HEK293T (cell line): ENCODE results near the gene FBP1.
A peak's percentile ranks its signal among the peaks of the same experiment; 100 is the strongest.

ENCODE experiments used
- CTCF ChIA-PET: fragments of 350-600 bp; formaldehyde crosslinking; extraction: SDS; loops from one replicate; lab custom pipeline; 2021; ENCODE audit warnings: antibody characterized with exemption, inconsistent platforms; lab: Yijun Ruan, JAX
- POLR2A ChIA-PET: fragments of 350-600 bp; formaldehyde crosslinking; extraction: SDS; loops from one replicate; lab custom pipeline; 2020; ENCODE audit warnings: antibody characterized with exemption, inconsistent platforms; lab: Yijun Ruan, JAX
- DNase-seq: peaks from one replicate; pipeline ENCODE4 v3.0.0; 2012; ENCODE audit warnings: mixed read lengths; ENCODE audit errors: extremely low spot score
- ARNT ChIP-seq: fragments of 450-650 bp; IDR thresholded peaks from 2 replicates; pipeline ENCODE4 v1.6.1; 2017; ENCODE audit warnings: mild to moderate bottlenecking
- BHLHE40 ChIP-seq: fragments of 450-650 bp; IDR thresholded peaks from 2 replicates; pipeline ENCODE4 v1.6.1; 2016; ENCODE audit warnings: mild to moderate bottlenecking, moderate library complexity, borderline replicate concordance
- CTBP1 ChIP-seq: fragments of 450-650 bp; IDR thresholded peaks from 2 replicates; pipeline ENCODE4 v1.6.1; 2016; ENCODE audit warnings: borderline replicate concordance
- ELF4 ChIP-seq: fragments of 450-650 bp; IDR thresholded peaks from 2 replicates; pipeline ENCODE4 v1.6.1; 2017; ENCODE audit warnings: antibody characterized with exemption
- FOXA1 ChIP-seq: fragments of 450-650 bp; IDR thresholded peaks from 2 replicates; pipeline ENCODE4 v1.6.1; 2016; ENCODE audit warnings: mild to moderate bottlenecking
- FOXK2 ChIP-seq: fragments of 450-650 bp; IDR thresholded peaks from 2 replicates; pipeline ENCODE4 v1.6.1; 2016; ENCODE audit warnings: mild to moderate bottlenecking
- FOXM1 ChIP-seq: fragments of 450-650 bp; IDR thresholded peaks from 2 replicates; pipeline ENCODE4 v1.6.1; 2017; ENCODE audit warnings: mild to moderate bottlenecking, borderline replicate concordance
- HDGF ChIP-seq: fragments of 450-650 bp; IDR thresholded peaks from 2 replicates; pipeline ENCODE4 v1.6.1; 2017; ENCODE audit warnings: antibody characterized with exemption, borderline replicate concordance
- L3MBTL2 ChIP-seq: fragments of 450-650 bp; conservative IDR thresholded peaks from 2 replicates; pipeline ENCODE4 v1.6.1; 2016; ENCODE audit warnings: mild to moderate bottlenecking
- LEF1 ChIP-seq: fragments of 450-650 bp; IDR thresholded peaks from 2 replicates; pipeline ENCODE4 v1.6.1; 2017; ENCODE audit warnings: mild to moderate bottlenecking, borderline replicate concordance
- NFRKB ChIP-seq: fragments of 450-650 bp; IDR thresholded peaks from 2 replicates; pipeline ENCODE4 v1.6.1; 2016; ENCODE audit warnings: mild to moderate bottlenecking, moderate library complexity
- SP1 ChIP-seq: fragments of 450-650 bp; IDR thresholded peaks from 2 replicates; pipeline ENCODE4 v1.6.1; 2017
- SUZ12 ChIP-seq: fragments of 450-650 bp; IDR thresholded peaks from 2 replicates; pipeline ENCODE4 v1.6.1; 2016; ENCODE audit warnings: mild to moderate bottlenecking
- TARDBP ChIP-seq: fragments of 450-650 bp; IDR thresholded peaks from 2 replicates; pipeline ENCODE4 v1.6.1; 2016
- ZNF384 ChIP-seq: fragments of 450-650 bp; IDR thresholded peaks from 2 replicates; pipeline ENCODE4 v1.6.1; 2016
- TF ChIP-seq, protein P1 (sequence below): fragments of 450-650 bp; IDR thresholded peaks from 2 replicates; pipeline ENCODE4 v1.6.1; 2016

FBP1 gene

DNA sequence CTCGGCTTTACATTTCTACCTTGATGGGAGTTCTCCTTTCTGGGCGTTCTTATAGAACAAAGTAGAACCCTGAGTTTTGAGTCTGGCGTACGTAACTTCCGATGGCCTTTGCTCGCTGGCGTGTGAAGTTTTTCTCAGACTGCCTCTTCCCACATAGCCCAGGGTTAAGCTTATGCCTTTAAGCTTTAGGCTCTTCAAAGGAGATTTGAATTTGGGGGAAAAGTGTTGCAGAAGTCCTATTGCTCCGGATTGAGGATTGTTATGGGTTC, 32.0 kb downstream of the FBP1 start:
- TF ChIP-seq BHLHE40: no peak
- TF ChIP-seq, protein P1, sequence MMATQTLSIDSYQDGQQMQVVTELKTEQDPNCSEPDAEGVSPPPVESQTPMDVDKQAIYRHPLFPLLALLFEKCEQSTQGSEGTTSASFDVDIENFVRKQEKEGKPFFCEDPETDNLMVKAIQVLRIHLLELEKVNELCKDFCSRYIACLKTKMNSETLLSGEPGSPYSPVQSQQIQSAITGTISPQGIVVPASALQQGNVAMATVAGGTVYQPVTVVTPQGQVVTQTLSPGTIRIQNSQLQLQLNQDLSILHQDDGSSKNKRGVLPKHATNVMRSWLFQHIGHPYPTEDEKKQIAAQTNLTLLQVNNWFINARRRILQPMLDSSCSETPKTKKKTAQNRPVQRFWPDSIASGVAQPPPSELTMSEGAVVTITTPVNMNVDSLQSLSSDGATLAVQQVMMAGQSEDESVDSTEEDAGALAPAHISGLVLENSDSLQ: no peak
- no peak for TF ChIP-seq FOXM1
- POLR2A ChIA-PET: no interaction called here
- DNase-seq: no peak
- CTCF ChIA-PET: no interaction called here

DNA sequence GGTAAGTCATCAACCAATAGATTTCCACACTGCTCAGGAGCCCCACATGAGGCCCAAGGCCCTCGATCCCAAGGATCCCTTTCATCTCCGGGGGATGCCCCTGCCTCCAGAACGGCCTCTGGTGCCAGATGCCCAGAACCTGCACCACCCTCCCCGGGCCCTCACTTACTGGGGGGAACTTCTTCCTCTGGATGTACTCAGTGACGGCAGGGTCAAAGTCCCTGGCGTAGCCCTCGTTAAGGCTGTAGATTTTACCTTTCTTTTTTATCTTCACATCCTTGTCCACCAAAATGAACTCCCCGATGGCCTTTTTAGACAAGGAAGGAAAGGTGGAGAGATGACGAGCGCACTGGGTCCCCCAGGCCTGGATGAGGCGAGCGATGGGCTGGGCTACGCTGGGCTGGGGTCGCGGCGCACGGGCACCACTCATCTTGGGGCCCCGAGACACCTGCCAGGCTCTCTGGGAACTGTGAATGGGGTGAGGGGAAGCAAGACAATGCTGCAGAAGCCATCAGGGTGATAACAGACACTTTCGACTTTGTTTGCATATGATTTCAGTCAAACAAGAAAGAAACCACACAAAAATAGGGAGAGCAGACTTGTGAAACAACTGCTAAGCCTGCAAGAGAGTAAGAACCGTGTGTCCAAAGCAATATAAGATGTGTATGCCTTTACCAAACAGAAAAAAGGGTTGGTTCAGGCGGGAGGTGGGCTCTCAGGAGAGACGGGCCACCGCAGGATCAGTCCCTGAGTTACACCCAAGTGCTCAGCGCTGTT, 32.5 kb downstream of the FBP1 start:
- DNase-seq: no peak
- no peak for TF ChIP-seq SUZ12
- no peak for TF ChIP-seq FOXA1
- no peak for TF ChIP-seq ARNT
- no peak for TF ChIP-seq ZNF384
- no peak for TF ChIP-seq HDGF
- ChIA-PET CTCF (no interaction called here), POLR2A (no interaction called here)

DNA sequence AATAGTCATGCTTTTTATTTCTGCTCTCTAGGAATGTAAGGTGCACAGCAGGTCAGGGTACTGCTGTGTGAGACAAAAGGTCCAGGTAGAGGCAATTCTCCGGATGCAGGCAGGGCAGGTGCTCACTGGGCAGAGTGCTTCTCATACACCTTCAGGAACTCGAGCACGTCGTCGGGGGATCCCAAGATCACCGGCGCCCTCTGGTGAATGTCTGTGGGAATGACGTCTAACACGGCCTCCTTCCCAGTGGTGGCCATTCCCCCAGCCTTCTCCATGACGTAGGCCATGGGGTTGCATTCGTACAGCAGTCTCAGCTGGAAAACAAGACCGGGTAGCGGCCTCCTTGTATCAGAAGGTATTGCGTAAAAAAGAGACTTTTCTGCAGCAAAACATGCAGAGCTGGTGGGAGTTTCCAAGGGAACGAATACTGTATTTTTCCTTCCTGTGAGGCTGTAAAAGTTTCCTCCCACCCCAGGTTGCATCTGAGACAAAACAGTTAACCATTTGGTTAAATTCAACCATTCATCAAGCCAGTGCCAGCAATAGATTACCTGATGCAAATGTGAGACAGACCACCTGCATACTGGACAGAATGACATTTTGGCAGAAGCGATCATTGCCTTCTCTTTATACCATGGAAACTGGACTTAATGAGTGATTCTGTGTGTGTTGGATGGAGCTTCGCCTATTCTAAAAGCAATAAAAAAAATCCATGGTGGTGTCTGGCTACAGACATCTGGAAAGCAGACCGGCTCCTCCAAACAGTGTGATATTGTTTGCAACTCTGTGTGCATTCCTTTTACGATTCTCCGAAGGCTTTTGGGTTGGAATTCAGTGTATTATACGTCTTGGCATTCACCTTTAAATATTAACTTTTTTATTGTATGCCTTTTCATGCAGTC, 35.8 kb downstream of the FBP1 start:
- peak; percentile 73 for DNase-seq
- ChIA-PET POLR2A (no interaction called here), CTCF (interaction anchor here (0.7 to 1.0 kb wide), 2 partner anchors 11 to 49 kb away, joined by 3 read pairs; partner anchors contain the start of gene PCAT7)
- no peak for TF ChIP-seq FOXA1
- no peak for TF ChIP-seq CTBP1
- no peak for TF ChIP-seq FOXM1
- TF ChIP-seq FOXK2: no peak

DNA sequence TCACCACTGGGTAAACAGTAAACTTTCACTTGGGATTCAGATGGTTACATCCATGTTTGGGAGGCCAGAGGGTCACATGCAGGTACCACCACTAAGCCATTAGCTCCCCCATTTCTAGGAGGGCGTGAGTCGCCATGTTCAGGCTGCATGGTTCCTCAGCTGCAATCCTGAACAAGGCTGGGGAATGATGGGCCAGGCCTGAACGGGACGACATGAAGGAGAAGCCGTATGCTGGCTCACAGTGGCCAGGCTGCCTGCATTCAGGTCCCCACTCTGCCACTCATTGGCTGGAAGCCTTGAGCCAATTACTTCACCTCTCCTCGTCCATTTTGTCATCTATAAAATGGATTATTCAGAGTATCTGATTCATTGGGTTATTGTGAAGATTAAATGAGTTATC, 36.7 kb downstream of the FBP1 start:
- CTCF ChIA-PET: interaction anchor here (1.0 kb wide), 1 partner anchor 48 kb away, joined by 3 read pairs; the partner anchor contains the start of gene PCAT7
- no peak for TF ChIP-seq ARNT
- TF ChIP-seq SUZ12: no peak
- no peak for TF ChIP-seq TARDBP
- TF ChIP-seq, protein P1: no peak
- TF ChIP-seq LEF1: no peak
- TF ChIP-seq HDGF: no peak
- no peak for TF ChIP-seq SP1
- POLR2A ChIA-PET: no interaction called here
- DNase-seq: no peak

DNA sequence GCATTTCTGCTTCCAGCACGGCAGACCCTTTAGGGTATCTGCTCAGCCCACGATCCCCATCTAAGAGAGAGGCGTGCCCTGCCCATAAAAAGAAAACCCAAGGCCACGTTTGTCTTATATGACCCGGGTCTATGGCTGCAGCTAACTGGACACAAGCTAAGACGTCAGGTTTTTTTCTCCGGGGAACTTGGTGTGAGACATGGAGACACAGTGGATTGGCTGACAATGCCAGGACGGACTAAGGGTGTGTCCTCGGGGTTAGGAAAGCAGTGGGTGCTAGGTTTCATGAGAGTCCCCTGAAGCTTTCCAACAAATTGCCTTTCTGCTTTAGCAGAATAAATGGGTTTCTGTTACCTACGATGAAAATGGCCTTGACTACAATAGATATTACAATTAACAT, 38.6 kb downstream of the FBP1 start:
- no peak for TF ChIP-seq FOXA1
- TF ChIP-seq SUZ12: no peak
- TF ChIP-seq HDGF: no peak
- TF ChIP-seq TARDBP: no peak
- TF ChIP-seq NFRKB: no peak
- TF ChIP-seq ELF4: no peak
- no peak for TF ChIP-seq ZNF384
- TF ChIP-seq ARNT: no peak
- POLR2A ChIA-PET: no interaction called here
- CTCF ChIA-PET: no interaction called here
- DNase-seq: no peak

DNA sequence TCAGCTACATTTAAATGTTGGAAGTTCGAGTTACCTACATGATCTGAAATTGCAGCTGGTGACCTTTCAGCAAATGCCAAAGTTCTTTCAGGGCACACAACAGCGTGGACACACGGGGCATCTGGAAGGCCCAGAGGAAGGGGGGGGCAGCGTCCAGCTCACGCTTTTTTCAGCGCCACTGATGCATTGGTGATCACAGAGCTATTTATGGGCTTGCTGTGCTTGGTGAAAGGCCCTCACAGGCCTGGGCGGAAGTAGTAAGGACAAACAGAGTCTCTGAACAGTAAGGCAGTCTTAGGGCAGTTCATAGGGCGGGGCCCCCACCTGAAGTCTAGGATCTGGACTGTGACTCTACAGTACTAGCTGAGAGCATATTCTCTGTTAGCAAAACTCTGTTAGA, 39.1 kb downstream of the FBP1 start:
- CTCF ChIA-PET: no interaction called here
- no peak for DNase-seq
- TF ChIP-seq ARNT (no peak), FOXM1 (no peak)
- TF ChIP-seq, protein P1: no peak
- POLR2A ChIA-PET: no interaction called here

DNA sequence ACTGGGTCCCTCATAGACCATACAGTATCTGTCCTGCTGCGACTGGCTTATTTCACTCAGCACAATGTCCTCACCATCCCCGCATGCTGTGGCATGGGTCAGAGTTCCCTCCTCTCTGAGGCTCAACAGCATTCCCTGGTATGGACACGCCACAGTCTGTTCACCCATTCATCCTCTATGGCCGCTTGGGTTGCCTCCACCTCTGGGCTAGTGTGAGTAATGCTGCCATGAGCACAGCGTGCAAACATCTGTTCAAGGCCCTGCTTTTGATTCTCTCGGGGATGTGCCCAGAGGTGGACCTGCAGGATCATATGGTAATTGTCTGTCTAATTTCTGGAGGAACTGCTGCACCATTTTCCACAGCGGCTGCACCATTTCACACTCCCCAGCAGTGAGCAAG, 40.2 kb downstream of the FBP1 start:
- POLR2A ChIA-PET: no interaction called here

More for the DNA sequence above, 40.2 kb downstream of the FBP1 start:
- TF ChIP-seq LEF1: no peak
- no peak for TF ChIP-seq NFRKB
- TF ChIP-seq ZNF384: no peak
- no peak for TF ChIP-seq BHLHE40
- no peak for TF ChIP-seq FOXK2
- TF ChIP-seq FOXM1: no peak
- TF ChIP-seq CTBP1: no peak
- TF ChIP-seq ARNT: no peak
- TF ChIP-seq L3MBTL2: no peak
- TF ChIP-seq FOXA1: no peak
- no peak for TF ChIP-seq SP1
- TF ChIP-seq, protein P1: no peak
- TF ChIP-seq SUZ12: no peak
- TF ChIP-seq TARDBP: no peak
- TF ChIP-seq ELF4: no peak
- no peak for TF ChIP-seq HDGF
- CTCF ChIA-PET: no interaction called here
- DNase-seq: no peak
